Smooth muscle cell of trachea (primary cell): ENCODE data around the gene KCNK3. TPM values are rescaled to one million over a fixed set of nuclear protein-coding genes. Genes with fewer than 3 reads are reported as not detected.

Source experiments
- total RNA-seq: library from RNA; depleted of rRNA; stranded (reverse); fragments of >200 nt; gene quantifications from 2 replicates; pipeline ENCODE4 v1.2.1, GENCODE V29; 2014

The KCNK3 gene
- total RNA-seq: under 0.01 TPM in 2 replicates

DNA sequence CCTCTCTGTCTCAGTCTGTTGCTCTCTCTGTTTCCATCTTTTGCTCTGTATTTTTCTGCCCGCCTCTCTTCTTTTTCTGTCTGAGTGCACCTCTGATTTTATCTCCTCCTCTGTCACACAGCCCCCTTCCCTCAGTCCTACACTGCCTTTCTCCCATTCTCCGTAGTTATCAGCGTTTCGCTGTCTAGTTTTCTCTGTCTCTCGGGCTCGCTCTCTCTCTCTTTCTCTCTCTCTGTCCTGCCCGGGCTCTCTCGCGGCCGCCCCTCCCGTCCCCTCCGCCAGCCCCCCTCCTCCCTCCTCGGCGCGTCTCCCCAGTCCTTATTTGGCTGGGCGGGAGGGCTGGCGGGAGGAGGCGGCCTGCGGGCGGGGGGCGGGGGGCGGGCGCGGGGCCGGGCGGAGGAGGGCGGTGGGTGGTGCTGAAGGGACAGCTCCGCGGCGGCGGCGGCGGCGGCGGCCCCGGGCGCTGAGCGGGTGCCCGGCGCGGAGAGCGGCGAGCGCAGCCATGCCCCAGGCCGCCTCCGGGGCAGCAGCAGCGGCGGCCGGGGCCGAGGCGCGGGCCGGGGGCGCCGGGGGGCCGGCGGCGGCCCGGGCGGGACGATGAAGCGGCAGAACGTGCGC, at the start of gene KCNK3:
KCNK3 (plus strand) TSS at position 444 of the 618 bp plus-strand sequence; CDS start at position 598, 154 bp downstream.

GRCh38 chr2:26764078-26764887, 71.8 kb downstream of the KCNK3 start, which contains the start of gene SLC35F6:
Gene SLC35F6 (plus strand): TSS chr2:26764284. CDS start chr2:26764350, 66 bp downstream.

Other genes with a start within 250 kb of the KCNK3 start
- not detected in 2 replicates for gene OTOF, start 214.6 kb upstream of the KCNK3 start, total RNA-seq
- gene CIB4, start 51.4 kb upstream of the KCNK3 start, total RNA-seq: not detected in 2 replicates
- gene SLC35F6, start 71.6 kb downstream of the KCNK3 start, total RNA-seq: 37.1 and 69.5 TPM in 2 replicates
- gene CENPA, start 93.3 kb downstream of the KCNK3 start, total RNA-seq: 0.99 and 21.4 TPM in 2 replicates
- gene DPYSL5, start 155.4 kb downstream of the KCNK3 start, total RNA-seq: under 0.01 TPM in 1 of 2 replicates, not detected in the other